H1 (cell line): ENCODE results near the gene MARVELD2. TPM values are rescaled to one million over a fixed set of nuclear protein-coding genes. Genes with fewer than 3 reads are reported as not detected.

Experiments used
- CTCF ChIA-PET: fragments of 300-600 bp; sonication (Branson Sonifier 250); formaldehyde crosslinking; loops from one replicate; lab custom pipeline; 2021; ENCODE audit not compliant: partially characterized antibody; lab: Charles Lee
- POLR2A ChIA-PET: fragments of 300-600 bp; sonication (Branson Sonifier 250); formaldehyde crosslinking; loops from one replicate; lab custom pipeline; 2021; ENCODE audit warnings: inconsistent platforms; ENCODE audit not compliant: partially characterized antibody; lab: Charles Lee
- DNase-seq, 2 experiments: peaks; one replicate each; pipeline versions ENCODE4 v3.0.0 to v3.0.0-alpha.2; 2010 to 2022; ENCODE audit warnings: low spot score in 2 of 2, low read depth in 1 of 2, mixed read lengths in 1 of 2
- FAIRE-seq: peaks from 2 replicates; lab custom pipeline; 2011; peaks lifted over from hg19 to GRCh38; lab: Jason Lieb, UNC
- H2AFZ ChIP-seq: 2 replicates; pipeline ENCODE4 v1.8.1; 2012; ENCODE audit warnings: low read length, inconsistent platforms
- H2AK5ac ChIP-seq: 2 replicates; pipeline ENCODE4 v1.6.1; 2013; ENCODE audit warnings: low read depth, low read length
- H2BK120ac ChIP-seq: replicated peaks from 2 replicates; pipeline ENCODE3; 2013; ENCODE audit warnings: low read depth, low read length, inconsistent platforms
- H2BK12ac ChIP-seq: 2 replicates; pipeline ENCODE4 v1.6.1; 2013; ENCODE audit warnings: low read depth, low read length
- H2BK15ac ChIP-seq: 2 replicates; pipeline ENCODE4 v1.6.1; 2013; ENCODE audit warnings: low read length
- H2BK20ac ChIP-seq: 2 replicates; pipeline ENCODE4 v1.6.1; 2013; ENCODE audit warnings: low read length
- H2BK5ac ChIP-seq: 2 replicates; pipeline ENCODE4 v1.6.1; 2013; ENCODE audit warnings: low read depth, low read length
- H3K14ac ChIP-seq: 2 replicates; pipeline ENCODE4 v1.6.1; 2013; ENCODE audit warnings: inconsistent platforms; ENCODE audit not compliant: insufficient read length
- H3K18ac ChIP-seq: 2 replicates; pipeline ENCODE4 v1.6.1; 2013; ENCODE audit warnings: low read length; ENCODE audit errors: extremely low read depth
- H3K23ac ChIP-seq: 2 replicates; pipeline ENCODE4 v1.6.1; 2013; ENCODE audit warnings: inconsistent platforms; ENCODE audit not compliant: insufficient read length
- H3K23me2 ChIP-seq: 2 replicates; pipeline ENCODE4 v1.6.1; 2013; ENCODE audit warnings: low read depth, low read length
- H3K27ac ChIP-seq: 2 replicates; pipeline ENCODE4 v1.6.1; 2011; ENCODE audit warnings: low read depth, low read length, inconsistent platforms
- H3K27me3 ChIP-seq, 4 experiments: replicated peaks in 1 of 4; 1 replicate in 1 of 4; 2 replicates in 3 of 4; pipeline versions ENCODE4 v1.6.1 to v1.8.1; 2011 to 2013; ENCODE audit warnings: low read length in 3 of 4, mild to moderate bottlenecking in 3 of 4, inconsistent platforms in 2 of 4, mixed read lengths in 2 of 4, moderate library complexity in 1 of 4; ENCODE audit not compliant: control insufficient read depth in 3 of 4, insufficient read depth in 3 of 4; ENCODE audit errors: extremely low read depth in 1 of 4
- H3K36me3 ChIP-seq, 4 experiments: 2 replicates each; pipeline versions ENCODE4 v1.6.1 to v1.8.1; 2011 to 2013; ENCODE audit warnings: mild to moderate bottlenecking in 4 of 4, low read length in 3 of 4, moderate library complexity in 2 of 4, control low read depth in 1 of 4, inconsistent platforms in 1 of 4; ENCODE audit not compliant: insufficient read depth in 4 of 4, control insufficient read depth in 2 of 4
- H3K4ac ChIP-seq: replicated peaks from 2 replicates; pipeline ENCODE3; 2013; ENCODE audit warnings: low read length, low read depth, mixed read lengths, inconsistent platforms; ENCODE audit not compliant: insufficient read length
- H3K4me1 ChIP-seq, 4 experiments: replicated peaks in 1 of 4; 1 replicate in 1 of 4; 2 replicates in 3 of 4; pipeline versions ENCODE4 v1.6.1 to v1.8.1; 2011 to 2013; ENCODE audit warnings: low read length in 3 of 4, inconsistent platforms in 2 of 4, mixed read lengths in 1 of 4; ENCODE audit not compliant: insufficient read depth in 4 of 4, control insufficient read depth in 3 of 4
- H3K4me2 ChIP-seq, 2 experiments: 2 replicates each; pipeline versions ENCODE4 v1.6.1 to v1.8.1; 2011 to 2013; ENCODE audit warnings: low read depth in 2 of 2, low read length in 2 of 2, control low read depth in 1 of 2, inconsistent platforms in 1 of 2, mild to moderate bottlenecking in 1 of 2; ENCODE audit not compliant: insufficient read depth in 1 of 2
- H3K4me3 ChIP-seq, 4 experiments: fragments of 200-600, 300-600 bp in 1 of 4; sonication (generic), shearing (Covaris generic), sonication (Bioruptor Twin) in 1 of 4; 2 replicates each; pipeline versions ENCODE4 v1.5.1 to v1.8.1; 2011 to 2016; ENCODE audit warnings: low read length in 4 of 4, low read depth in 3 of 4, control low read depth in 2 of 4, inconsistent platforms in 2 of 4, mild to moderate bottlenecking in 2 of 4, mixed read lengths in 1 of 4, moderate library complexity in 1 of 4; ENCODE audit not compliant: insufficient read depth in 2 of 4; ENCODE audit errors: extremely low read depth in 1 of 4
- H3K56ac ChIP-seq: replicated peaks from 2 replicates; pipeline ENCODE3; 2013; ENCODE audit warnings: low read depth, mild to moderate bottlenecking, mixed read lengths, low read length, inconsistent platforms; ENCODE audit not compliant: insufficient read length
- H3K79me1 ChIP-seq: 2 replicates; pipeline ENCODE4 v1.6.1; 2013; ENCODE audit warnings: low read depth, low read length, control low read depth
- H3K79me2 ChIP-seq, 2 experiments: 2 replicates each; pipeline versions ENCODE4 v1.6.1 to v1.8.1; 2012 to 2013; ENCODE audit warnings: low read length in 2 of 2, mild to moderate bottlenecking in 2 of 2, inconsistent platforms in 1 of 2; ENCODE audit not compliant: insufficient read depth in 2 of 2, control insufficient read depth in 1 of 2
- H3K9ac ChIP-seq, 4 experiments: replicated peaks in 1 of 4; 1 replicate in 1 of 4; 2 replicates in 3 of 4; pipeline versions ENCODE4 v1.6.1 to v1.8.1; 2011 to 2013; ENCODE audit warnings: low read depth in 3 of 4, low read length in 3 of 4, control low read depth in 2 of 4, mild to moderate bottlenecking in 2 of 4, moderate library complexity in 2 of 4, inconsistent platforms in 1 of 4; ENCODE audit errors: extremely low read depth in 1 of 4
- H3K9me3 ChIP-seq, 2 experiments: 2 replicates each; pipeline versions ENCODE4 v1.6.1 to v1.8.1; 2012 to 2013; ENCODE audit warnings: mild to moderate bottlenecking in 2 of 2, moderate library complexity in 2 of 2, control low read depth in 1 of 2, inconsistent platforms in 1 of 2, low read depth in 1 of 2, low read length in 1 of 2, mixed read lengths in 1 of 2; ENCODE audit not compliant: insufficient read depth in 2 of 2
- H4K20me1 ChIP-seq, 2 experiments: replicated peaks in 1 of 2; 2 replicates each; pipeline versions ENCODE3 to v1.8.1; 2011 to 2013; ENCODE audit warnings: inconsistent platforms in 2 of 2, low read length in 2 of 2, mild to moderate bottlenecking in 1 of 2; ENCODE audit not compliant: insufficient read depth in 2 of 2, control insufficient read depth in 1 of 2
- H4K5ac ChIP-seq: 2 replicates; pipeline ENCODE4 v1.6.1; 2013; ENCODE audit warnings: low read length, low read depth, mixed read lengths, inconsistent platforms; ENCODE audit not compliant: insufficient read length
- H4K8ac ChIP-seq: 2 replicates; pipeline ENCODE4 v1.8.0; 2013; ENCODE audit warnings: mild to moderate bottlenecking, moderate library complexity, low read length, inconsistent platforms; ENCODE audit not compliant: insufficient read depth; ENCODE audit errors: extremely low read depth
- H4K91ac ChIP-seq: replicated peaks from 2 replicates; pipeline ENCODE3; 2013; ENCODE audit warnings: low read length, mixed read lengths, inconsistent platforms; ENCODE audit not compliant: insufficient read length
- CBX8 ChIP-seq: fragments of 300-800, 300-1000 bp; sonication (generic); IDR thresholded peaks from 2 replicates; pipeline ENCODE4 v1.7.1; 2016; ENCODE audit warnings: low read depth, low read length, borderline replicate concordance
- CREB1 ChIP-seq: IDR thresholded peaks from 2 replicates; pipeline ENCODE4 v1.6.1; 2012; ENCODE audit warnings: inconsistent platforms
- CTBP2 ChIP-seq: IDR thresholded peaks from 2 replicates; pipeline ENCODE4 v1.7.0; 2011; ENCODE audit warnings: borderline replicate concordance, mild to moderate bottlenecking, moderate library complexity, mixed read lengths, low read length; ENCODE audit not compliant: insufficient read depth, insufficient read length
- HDAC2 ChIP-seq, 2 experiments: fragments of 300-600 bp in 1 of 2; sonication (generic) in 1 of 2; IDR thresholded peaks; 2 replicates each; pipeline ENCODE4 v1.6.1; 2011 to 2012; ENCODE audit warnings: low read depth in 2 of 2, low read length in 2 of 2, mild to moderate bottlenecking in 2 of 2, moderate library complexity in 2 of 2, borderline replicate concordance in 1 of 2, inconsistent platforms in 1 of 2
- HDAC6 ChIP-seq: IDR thresholded peaks from one replicate; pipeline ENCODE4 v1.7.1; 2012; ENCODE audit warnings: low read depth, mild to moderate bottlenecking, inconsistent platforms, low read length, moderate library complexity
- KDM5A ChIP-seq: fragments of 200-600 bp; IDR thresholded peaks from 2 replicates; pipeline ENCODE4 v1.7.1; 2012; ENCODE audit warnings: mild to moderate bottlenecking, low read length, inconsistent platforms, mixed read lengths
- NANOG ChIP-seq: IDR thresholded peaks from 2 replicates; pipeline ENCODE4 v1.6.1; 2011; ENCODE audit warnings: low read length, low read depth, mild to moderate bottlenecking, inconsistent platforms; ENCODE audit not compliant: insufficient read depth, poor library complexity, severe bottlenecking
- RFX5 ChIP-seq: IDR thresholded peaks from 2 replicates; pipeline ENCODE4 v1.6.1; 2011; ENCODE audit warnings: low read depth, low read length, improper control_type of control experiment, borderline replicate concordance
- SP2 ChIP-seq: IDR thresholded peaks from 2 replicates; pipeline ENCODE4 v1.6.1; 2012; ENCODE audit warnings: mild to moderate bottlenecking, low read length, inconsistent platforms
- YY1 ChIP-seq: IDR thresholded peaks from 2 replicates; pipeline ENCODE4 v1.6.1; 2011; ENCODE audit warnings: low read depth, mild to moderate bottlenecking, low read length
- ZNF274 ChIP-seq: IDR thresholded peaks from 2 replicates; pipeline ENCODE4 v1.7.0; 2012; ENCODE audit warnings: low read length, borderline replicate concordance; ENCODE audit errors: extremely low read depth
- WGBS, 2 experiments: shearing (Covaris generic) in 1 of 2; methylation state at CpG; one replicate each; pipeline versions ENCODE4 v1.1.6 to v1.1.7; 2013 to 2015; ENCODE audit warnings: low lambda C conversion rate in 2 of 2, mixed read lengths in 2 of 2, inconsistent platforms in 1 of 2, low coverage in 1 of 2, missing lambda C conversion rate in 1 of 2; ENCODE audit not compliant: insufficient replicate concordance in 2 of 2, insufficient coverage in 1 of 2, insufficient read length in 1 of 2; ENCODE audit errors: extremely low coverage in 1 of 2, missing lambda C conversion rate in 1 of 2; 5-methylcytosine and 5-hydroxymethylcytosine counted together
- polyA plus RNA-seq, 7 experiments: library from polyadenylated mRNA; depleted of rRNA in 3 of 7; stranded (reverse) in 5 of 7; unstranded in 2 of 7; fragments of >200 nt in 5 of 7; fragments of 200-250 nt in 2 of 7; gene quantifications; 1 replicate in 5 of 7; 2 replicates in 1 of 7; 4 replicates in 1 of 7; pipeline versions ENCODE4 v1.2.1 to v1.2.3, GENCODE V29; 2011 to 2013; ENCODE audit warnings: missing spikeins in 2 of 7, mixed read lengths in 2 of 7
- total RNA-seq: library from RNA; stranded (reverse); fragmentation: NEBNext Ultra II Directional; extraction: Animal tissue kit (Norgen Biotek cat#: 25700); gene quantifications from 2 replicates; pipeline ENCODE4 v1.2.1, GENCODE V29; 2021

MARVELD2 gene
- total and polyA plus RNA-seq, 2 of the 8 experiments (the other 6 are each of a cell fraction or from before 2014, with no cell fraction given) = 18.7 to 31.0 TPM

DNA sequence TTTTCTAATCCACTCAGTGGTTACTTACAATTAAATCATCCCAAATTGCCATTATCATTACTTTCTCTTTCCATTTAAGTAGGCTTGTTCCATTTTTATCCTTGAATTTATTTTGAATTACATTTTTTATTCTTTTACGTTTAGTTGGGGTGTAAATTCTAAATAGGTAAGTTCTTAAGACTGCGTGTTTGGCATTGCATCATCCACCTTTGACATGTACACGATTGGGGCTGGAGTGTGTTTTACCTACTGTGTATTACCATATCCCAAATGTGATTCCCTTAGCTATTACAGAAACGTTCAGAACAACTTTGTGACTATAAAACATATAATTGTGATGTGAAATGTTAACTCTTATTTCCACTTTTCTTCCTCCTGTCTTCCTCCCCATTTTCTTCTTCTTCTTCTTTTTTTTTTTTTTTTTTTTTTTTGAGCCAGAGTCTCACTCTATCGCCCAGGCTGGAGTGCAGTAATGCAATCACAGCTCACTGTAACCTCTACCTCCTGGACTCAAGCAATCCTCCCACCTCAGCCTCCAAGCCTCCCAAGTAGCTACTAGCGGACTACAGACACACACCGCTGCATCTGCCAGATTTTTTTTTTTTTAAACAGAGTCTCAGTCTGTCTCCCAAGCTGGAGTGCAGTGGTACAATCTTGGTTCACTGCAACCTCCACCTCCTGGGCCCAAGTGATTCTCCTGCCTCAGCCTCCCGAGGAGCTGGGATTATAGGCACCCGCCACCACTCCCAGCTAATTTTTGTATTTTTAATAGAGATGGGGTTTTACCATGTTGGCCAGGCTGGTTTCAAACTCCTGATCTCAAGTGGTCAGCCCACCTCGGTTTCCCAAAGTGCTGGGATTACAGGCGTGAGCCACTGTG is 16.7 kb downstream of the MARVELD2 start:
- no peak overlapping the region for H2BK120ac ChIP-seq
- H4K91ac ChIP-seq = no peak overlapping the region
- no peak overlapping the region for H3K23ac ChIP-seq
- H3K4me2 ChIP-seq = no peak overlapping the region
- WGBS, 2 experiments = 90% methylated on average over 11 of the region's 11 CpGs; no CpG with 5 or more reads in 1 of the 2 experiments
- H3K79me2 ChIP-seq = no peaks in the 10 kb centered on the region
- H3K4ac ChIP-seq = no peak overlapping the region
- no peak overlapping the region for H2BK15ac ChIP-seq
- no peak overlapping the region for H3K9ac ChIP-seq
- ChIA-PET POLR2A (no interaction called here), CTCF (no interaction called here)
- no peak overlapping the region for H2BK20ac ChIP-seq
- H2AK5ac ChIP-seq = no peak overlapping the region
- TF ChIP-seq YY1 (no peak), CBX8 (no peak), CREB1 (no peak), HDAC2 (IDR thresholded peaks at IDR 0.05; ENCODE audit: borderline replicate concordance in 1 of 2, low read depth in 2 of 2, low read length in 2 of 2) (no peak), ZNF274 (no peak), KDM5A (no peak), CTBP2 (no peak), SP2 (no peak), NANOG (no peak), HDAC6 (no peak), RFX5 (no peak)
- no peak overlapping the region for H2BK12ac ChIP-seq
- no peaks in the 10 kb centered on the region for H3K27me3 ChIP-seq
- H3K18ac ChIP-seq = no peak overlapping the region
- no peak overlapping the region for H3K27ac ChIP-seq
- DNase-seq (no peak), FAIRE-seq (no peak)
- H4K5ac ChIP-seq = no peak overlapping the region
- H2AFZ ChIP-seq = no peak overlapping the region
- H4K8ac ChIP-seq = no peak overlapping the region
- peaks cover 2 to 18% (median 7%) of the 10 kb centered on the region in 4 experiments; a peak in 4 of 8 replicates for H3K36me3 ChIP-seq
- H3K4me3 ChIP-seq = no peak overlapping the region
- no peak overlapping the region for H3K56ac ChIP-seq
- no peaks in the 10 kb centered on the region for H3K9me3 ChIP-seq
- no peak overlapping the region for H3K14ac ChIP-seq
- no peaks in the 10 kb centered on the region for H3K23me2 ChIP-seq
- no peaks in the 10 kb centered on the region for H3K4me1 ChIP-seq
- H4K20me1 ChIP-seq = no peaks in the 10 kb centered on the region
- no peak overlapping the region for H2BK5ac ChIP-seq
- no peaks in the 10 kb centered on the region for H3K79me1 ChIP-seq
